NCI-H146 (cell line): ENCODE measurements around the gene ITPR1.
A peak's percentile ranks its signal among the peaks of the same experiment; 100 is the strongest.

Experiments used
- DNase-seq: peaks from one replicate; lab custom pipeline; 2025; lab: John Stamatoyannopoulos, UW

Gene ITPR1

DNA sequence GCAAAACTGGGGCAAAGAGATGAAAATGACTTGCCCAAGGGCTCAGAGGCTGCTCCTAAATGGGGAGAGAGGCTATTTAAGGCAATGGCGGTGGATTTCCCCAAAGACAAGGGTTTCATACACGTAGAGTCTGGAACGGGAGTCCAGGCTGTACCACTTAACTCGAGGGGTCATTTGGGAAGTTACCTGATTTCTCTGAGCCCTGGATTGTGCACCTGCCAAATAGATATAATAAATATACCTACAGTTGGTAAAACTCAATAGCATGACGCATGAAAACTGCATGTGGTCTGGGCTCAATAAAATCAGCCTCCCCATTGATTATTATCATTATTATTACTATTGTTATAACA is 1.3 kb upstream of the ITPR1 start:
- no peak for DNase-seq

DNA sequence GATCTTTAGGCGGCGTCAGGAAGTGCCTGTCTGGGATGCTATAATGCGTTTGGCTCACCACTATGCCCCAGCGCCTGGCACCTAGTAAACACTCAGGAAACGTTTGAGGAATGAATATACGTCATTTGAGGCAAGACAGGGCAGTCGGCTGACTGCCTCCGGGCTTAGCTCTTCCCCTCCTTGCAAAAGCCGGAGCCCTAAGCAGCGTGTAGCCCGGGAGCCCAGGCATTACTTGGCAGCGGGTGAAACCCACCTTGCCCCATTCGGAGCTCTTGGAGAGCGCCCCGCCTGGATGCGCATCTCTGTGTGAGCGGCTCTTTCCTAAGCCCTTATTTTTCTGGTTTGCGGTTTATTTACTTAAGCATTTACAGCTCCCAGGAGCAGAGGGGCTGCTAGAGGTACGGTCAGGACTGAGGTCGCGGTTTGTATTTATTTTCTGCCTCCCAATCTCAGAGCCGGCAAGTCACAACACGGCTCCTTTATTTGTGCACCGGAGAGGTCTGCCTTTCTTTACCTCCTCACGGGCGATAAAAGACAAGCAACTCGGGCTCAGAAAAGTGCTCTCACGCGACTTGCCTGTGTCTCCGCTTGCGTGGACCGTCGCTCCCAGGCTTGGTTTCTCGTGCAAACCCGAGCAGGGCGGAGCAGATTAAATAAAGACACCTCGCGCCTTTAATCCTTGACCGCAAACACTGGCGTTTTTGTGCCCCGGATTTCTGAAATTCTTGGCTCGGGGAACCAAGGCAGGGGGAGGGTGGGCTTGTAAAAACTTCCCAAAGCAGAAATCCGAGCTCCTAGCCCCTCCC is 737 bp upstream of the ITPR1 start:
- DNase-seq: peak; percentile 20

DNA sequence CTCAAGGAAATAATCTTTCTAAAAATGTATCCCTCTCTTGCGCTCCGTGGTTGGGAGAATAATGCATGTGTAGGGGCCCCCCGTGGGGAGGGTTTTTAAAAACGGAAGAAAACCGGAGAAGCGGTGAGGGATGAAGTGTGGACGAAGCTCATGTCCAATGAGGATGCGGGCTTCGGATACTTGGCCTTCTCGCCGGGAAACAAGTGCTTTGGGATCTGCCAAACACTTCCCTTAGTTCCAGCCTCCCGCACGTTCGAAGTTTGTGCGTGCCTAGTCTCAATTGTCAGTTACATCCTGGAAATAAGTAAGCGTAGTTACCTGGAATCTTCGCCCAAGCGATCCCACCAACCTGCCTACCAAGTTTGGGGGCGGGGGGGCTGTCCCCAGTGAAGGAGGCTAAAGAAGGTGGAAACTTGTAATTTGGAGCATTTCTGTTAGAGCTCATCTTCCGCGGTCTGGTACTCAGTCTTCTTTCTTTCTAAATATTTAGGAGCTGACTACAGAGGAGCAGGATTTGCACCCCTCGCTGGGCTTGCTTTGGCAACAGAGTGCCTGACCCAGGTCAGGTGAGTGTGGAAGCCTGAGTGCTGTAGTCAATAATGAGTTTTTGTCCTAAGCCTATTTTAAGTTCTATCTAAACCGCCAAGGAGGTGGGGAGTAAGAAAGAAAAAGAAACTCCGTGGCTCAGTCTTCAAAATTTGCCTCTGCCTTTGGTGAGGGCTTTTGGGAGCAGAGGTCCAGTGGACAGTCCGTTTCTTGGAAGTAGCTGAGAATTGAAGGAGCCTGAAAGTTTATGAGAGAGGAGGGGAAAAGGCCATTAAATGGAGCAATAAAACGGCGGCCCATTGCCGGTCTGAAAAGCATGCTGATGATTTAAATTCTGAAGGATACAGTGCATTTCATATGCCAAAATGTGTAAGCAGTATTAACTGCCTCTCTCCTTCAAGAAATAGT is 1.1 kb downstream of the ITPR1 start:
- no peak for DNase-seq

DNA sequence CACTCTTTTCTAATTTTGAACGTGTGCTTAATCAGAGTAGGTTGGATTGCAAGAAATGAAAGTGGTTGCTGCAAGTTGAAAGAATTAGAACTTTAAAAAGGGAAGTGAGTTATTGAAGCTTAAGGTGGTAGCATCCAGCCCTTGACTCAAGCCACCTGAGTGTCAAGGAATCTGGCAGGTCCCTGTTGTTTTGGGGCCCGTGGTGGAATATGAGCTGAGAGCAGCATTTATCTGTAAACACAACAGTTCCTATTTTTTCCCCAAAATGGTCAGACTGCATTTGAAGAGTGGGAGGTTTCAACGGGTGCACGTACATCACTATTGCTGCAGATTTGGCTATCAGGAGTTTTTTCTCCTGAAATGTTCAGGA is 1.7 kb downstream of the ITPR1 start:
- no peak for DNase-seq

GRCh38 chr3:4495294-4496086 is 2.3 kb downstream of the ITPR1 start:
- DNase-seq: no peak

- no peak for DNase-seq
Observed at GRCh38 chr3:4496087-4496452, 2.9 kb downstream of the ITPR1 start.

DNA sequence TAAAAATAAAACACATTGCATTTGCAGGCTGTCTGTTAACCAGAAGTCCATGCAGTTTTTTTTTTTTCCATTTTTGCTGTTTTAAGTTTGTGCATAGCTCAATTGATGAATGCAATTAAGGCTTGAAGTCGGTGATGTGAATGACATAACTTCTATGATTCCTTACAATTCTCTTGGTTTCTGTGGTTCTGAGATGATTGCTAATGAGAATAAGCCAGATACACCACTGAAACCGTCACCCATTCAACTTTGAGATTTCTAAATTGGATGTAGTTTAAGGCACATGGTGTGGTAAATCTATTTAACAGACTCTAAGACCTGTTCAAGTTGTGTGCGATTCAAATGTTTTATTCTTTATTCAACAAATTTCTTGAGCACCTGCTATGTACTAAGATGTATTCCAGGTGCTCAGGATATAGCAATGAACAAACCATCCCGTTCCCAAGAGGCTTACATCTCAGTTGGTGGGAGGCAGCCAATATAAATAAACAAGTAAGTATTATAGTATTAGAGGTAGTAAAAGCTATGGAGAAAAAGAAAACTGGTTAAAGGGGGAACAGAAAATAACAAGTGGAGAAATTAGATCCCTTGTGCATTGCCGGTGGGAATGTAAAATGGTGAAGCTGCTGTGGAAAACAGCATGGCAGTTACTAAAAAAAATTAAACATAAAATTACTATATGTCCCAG is 4.0 kb downstream of the ITPR1 start:
- DNase-seq: no peak

GRCh38 chr3:4497843-4498324 is 4.7 kb downstream of the ITPR1 start:
- no peak for DNase-seq

DNA sequence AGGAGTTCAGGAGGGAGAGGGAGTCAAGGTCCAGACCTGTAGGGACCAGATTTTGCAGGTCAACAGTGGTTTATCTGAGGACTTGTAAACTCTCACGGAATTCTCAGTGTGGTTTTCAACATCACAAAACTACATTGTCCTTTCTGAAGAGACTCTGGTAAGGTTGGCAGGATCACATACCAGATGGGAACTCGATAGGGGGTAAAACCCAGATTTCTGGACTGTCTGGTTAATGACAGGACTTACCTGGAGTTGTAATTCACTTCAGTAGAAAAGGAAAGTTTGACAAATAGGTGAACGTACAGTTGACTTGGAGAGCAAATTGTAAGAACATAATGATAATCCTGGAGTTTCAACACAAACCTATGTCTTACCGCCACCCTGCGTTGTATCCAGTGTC is 5.3 kb downstream of the ITPR1 start:
- DNase-seq: no peak

GRCh38 chr3:4501437-4501836 is 8.3 kb downstream of the ITPR1 start:
- no peak for DNase-seq

DNA sequence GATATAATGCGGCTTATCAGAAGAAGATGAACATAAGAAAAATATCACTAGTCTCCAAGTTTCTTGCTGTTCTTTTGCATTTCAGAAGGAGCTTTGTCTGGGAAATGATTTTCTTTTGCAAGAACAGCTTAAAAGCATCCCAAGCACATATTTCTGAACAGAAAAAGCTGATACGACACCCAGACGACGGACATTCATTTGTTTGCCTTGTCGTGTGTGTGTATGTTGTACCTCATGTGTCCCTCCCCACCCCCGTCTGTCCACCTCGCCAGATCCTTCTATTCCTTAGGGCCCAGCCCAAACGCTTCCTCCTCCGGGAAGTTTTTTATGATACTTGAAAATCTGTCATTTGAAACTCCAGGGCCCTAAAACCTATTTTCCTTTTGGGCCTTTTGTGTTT is 8.8 kb downstream of the ITPR1 start:
- no peak for DNase-seq

- DNase-seq: no peak
Observed at GRCh38 chr3:4503050-4503449, 9.9 kb downstream of the ITPR1 start.

DNA sequence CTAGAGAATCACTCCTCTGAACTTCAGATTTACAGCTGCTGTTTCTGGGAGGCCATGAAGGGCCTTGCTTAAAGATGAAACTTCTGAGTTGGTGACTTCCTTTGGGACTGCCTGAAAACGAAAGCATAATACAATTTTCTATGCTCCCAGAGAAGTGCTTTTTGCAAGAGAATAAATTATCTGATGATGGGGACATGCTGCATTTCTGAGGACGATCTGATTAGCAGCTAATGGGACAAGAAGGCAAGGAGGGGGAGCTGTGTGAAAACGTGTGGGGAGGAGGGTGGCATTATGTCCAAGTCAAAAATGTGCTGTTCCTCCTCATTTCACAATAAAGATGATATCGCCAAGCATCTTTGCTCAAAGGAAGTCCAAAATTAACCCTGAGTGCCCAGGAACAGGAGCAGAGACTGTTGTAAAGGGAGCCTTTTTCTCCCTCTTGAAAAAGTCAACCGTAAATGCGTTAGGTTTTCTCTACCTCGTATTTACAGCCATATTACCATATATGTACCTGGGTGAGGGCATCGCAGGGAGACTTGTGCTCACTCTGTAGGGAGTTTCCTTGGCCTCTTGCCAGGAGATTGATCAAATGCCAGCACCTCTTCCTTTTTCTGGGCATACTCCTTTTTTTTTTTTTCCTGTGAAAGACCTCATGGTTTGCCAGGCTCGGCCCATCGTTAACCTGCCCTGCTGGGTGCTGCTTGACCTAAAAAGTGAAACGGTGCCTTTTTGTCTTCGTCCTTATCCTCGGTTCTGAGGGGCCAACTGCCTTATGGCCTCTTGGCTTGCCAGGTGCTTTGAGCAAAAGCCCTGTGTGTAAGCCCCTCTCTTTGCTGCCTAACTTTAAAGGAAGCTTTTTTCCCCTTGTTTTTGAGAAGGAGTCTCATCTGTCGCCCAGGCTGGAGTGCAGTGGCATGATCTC is 11.5 kb downstream of the ITPR1 start:
- DNase-seq: no peak

- DNase-seq: no peak
Observed at GRCh38 chr3:4505688-4506558, 12.8 kb downstream of the ITPR1 start.

- no peak for DNase-seq
Observed at GRCh38 chr3:4506559-4507023, 13.4 kb downstream of the ITPR1 start.

GRCh38 chr3:4507024-4507596 is 14.0 kb downstream of the ITPR1 start:
- DNase-seq: no peak

GRCh38 chr3:4508048-4508981 is 15.2 kb downstream of the ITPR1 start:
- DNase-seq: no peak

- DNase-seq: no peak
Observed at GRCh38 chr3:4509043-4509442, 15.9 kb downstream of the ITPR1 start.
